ENCODE data around the gene DKC1. TPM values are rescaled to one million over a fixed set of nuclear protein-coding genes. Genes with fewer than 3 reads are reported as not detected.

Gene DKC1
- total and polyA plus RNA-seq, 2 donors (not counting 3 experiments of a cell fraction or from before 2014, with no cell fraction given) = 28.6 to 69.1 TPM

DNA sequence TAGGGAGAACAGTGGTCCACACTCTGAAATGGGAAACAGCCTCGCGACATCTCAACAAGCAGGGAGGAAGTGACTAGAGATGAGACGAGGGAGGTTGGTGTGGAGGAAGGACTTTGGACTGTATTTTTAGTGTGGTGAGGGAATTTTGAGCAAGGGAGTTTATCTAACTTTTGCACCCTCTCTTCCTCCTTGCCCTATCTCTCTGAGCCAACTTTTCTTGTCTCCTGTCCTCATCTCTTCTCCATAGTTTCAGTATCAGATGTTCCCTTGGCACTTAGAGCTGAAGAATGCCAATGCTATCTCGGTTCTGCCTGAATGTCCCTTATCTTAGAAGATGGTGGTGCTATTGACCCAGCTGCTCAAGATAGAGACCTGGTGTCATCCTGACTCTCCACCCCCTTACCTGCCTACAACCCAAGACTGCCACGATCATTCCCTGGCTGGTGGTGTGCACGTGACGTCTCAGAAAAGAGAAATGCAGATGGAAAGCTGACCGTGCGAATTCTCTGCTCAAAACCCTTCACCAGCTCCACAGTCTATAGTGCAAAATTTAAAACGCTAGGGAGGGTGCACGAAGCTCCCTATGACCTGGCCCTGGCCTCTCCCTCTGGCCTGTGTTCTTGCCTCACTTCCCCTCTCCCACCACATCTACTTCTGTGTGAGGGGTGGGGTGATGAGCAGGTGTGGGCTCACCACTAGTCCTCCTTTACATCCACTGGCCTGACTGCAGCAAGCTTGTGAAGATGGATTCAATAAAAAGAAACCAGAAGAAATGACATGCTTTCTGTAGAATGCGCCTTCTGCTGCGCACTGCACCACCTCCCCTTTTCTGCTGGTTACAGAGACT lies 21.7 kb downstream of the DKC1 start:
- Histone ChIP-seq H3K27me3 (ENCODE audit: control insufficient read depth in 2 of 2, insufficient read depth in 2 of 2, low read length in 2 of 2) (no peaks in the 10 kb centered on the region), H3K79me2 (ENCODE audit: control insufficient read depth, insufficient read depth, low read length) (no peaks in the 10 kb centered on the region), H3K4me1 (ENCODE audit: control insufficient read depth, extremely low read depth, insufficient read depth, low read length) (no peaks in the 10 kb centered on the region), H3K27ac (ENCODE audit: insufficient read depth, low read depth, low read length) (no peak overlapping the region), H2AFZ (ENCODE audit: low read depth, low read length) (no peak overlapping the region), H3K4me3 (replicated peaks in 1 of 3; ENCODE audit: insufficient read depth in 1 of 3, low read depth in 1 of 3, low read length in 3 of 3) (no peak overlapping the region), H3K4me2 (ENCODE audit: insufficient read depth, low read length) (no peak overlapping the region), H3K9ac (replicated peaks; ENCODE audit: extremely low read depth, insufficient read depth, low read length) (no peak overlapping the region), H4K20me1 (replicated peaks; ENCODE audit: control insufficient read depth, extremely low read depth, insufficient read depth, low read length) (no peaks in the 10 kb centered on the region), H3K9me3 (replicated peaks; ENCODE audit: control insufficient read depth, insufficient read depth, low read length) (no peaks in the 10 kb centered on the region), H3K36me3 (ENCODE audit: control insufficient read depth in 2 of 2, extremely low read depth in 1 of 2, insufficient read depth in 2 of 2, low read length in 2 of 2) (peaks cover 0 to under 1% of the 10 kb centered on the region in 2 experiments), H3K9me1 (replicated peaks; ENCODE audit: control insufficient read depth, extremely low read depth, insufficient read depth, low read length) (no peaks in the 10 kb centered on the region)
- dilution Hi-C loops (cut with MboI; ENCODE audit: extremely low pct_ligation_motif_present, low sequenced_read_pairs) = no loop called here
- POLR2A ChIA-PET = interaction anchor here (0.7 kb wide), 1 partner anchor 120 kb away, joined by 3 read pairs; no protein-coding TSS in a partner anchor
- CTCF ChIA-PET = interaction anchor here (0.9 kb wide), 1 partner anchor 16 kb away, joined by 3 read pairs; no protein-coding TSS in a partner anchor
- TF ChIP-seq POLR2AphosphoS5 (IDR thresholded peaks at IDR 0.05; ENCODE audit: insufficient read depth, low read depth, low read length) (no peak), POLR2A (IDR thresholded peaks at IDR 0.05; ENCODE audit: low read depth, low read length) (no peak), GATA2 (IDR thresholded peaks at IDR 0.05; ENCODE audit: insufficient read depth, insufficient read length, low read depth, low read length) (no peak), FOS (IDR thresholded peaks at IDR 0.05; ENCODE audit: borderline replicate concordance, insufficient read depth, low read length) (no peak), JUN (IDR thresholded peaks at IDR 0.05; ENCODE audit: borderline replicate concordance, insufficient read depth, insufficient read length, low read depth) (no peak), EZH2 (IDR thresholded peaks at IDR 0.05; ENCODE audit: borderline replicate concordance, low read depth, low read length, severe bottlenecking) (no peak), MYC (IDR thresholded peaks at IDR 0.05; ENCODE audit: low read depth, low read length) (no peak)
- TF ChIP-seq, protein P1, sequence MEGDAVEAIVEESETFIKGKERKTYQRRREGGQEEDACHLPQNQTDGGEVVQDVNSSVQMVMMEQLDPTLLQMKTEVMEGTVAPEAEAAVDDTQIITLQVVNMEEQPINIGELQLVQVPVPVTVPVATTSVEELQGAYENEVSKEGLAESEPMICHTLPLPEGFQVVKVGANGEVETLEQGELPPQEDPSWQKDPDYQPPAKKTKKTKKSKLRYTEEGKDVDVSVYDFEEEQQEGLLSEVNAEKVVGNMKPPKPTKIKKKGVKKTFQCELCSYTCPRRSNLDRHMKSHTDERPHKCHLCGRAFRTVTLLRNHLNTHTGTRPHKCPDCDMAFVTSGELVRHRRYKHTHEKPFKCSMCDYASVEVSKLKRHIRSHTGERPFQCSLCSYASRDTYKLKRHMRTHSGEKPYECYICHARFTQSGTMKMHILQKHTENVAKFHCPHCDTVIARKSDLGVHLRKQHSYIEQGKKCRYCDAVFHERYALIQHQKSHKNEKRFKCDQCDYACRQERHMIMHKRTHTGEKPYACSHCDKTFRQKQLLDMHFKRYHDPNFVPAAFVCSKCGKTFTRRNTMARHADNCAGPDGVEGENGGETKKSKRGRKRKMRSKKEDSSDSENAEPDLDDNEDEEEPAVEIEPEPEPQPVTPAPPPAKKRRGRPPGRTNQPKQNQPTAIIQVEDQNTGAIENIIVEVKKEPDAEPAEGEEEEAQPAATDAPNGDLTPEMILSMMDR (IDR thresholded peaks at IDR 0.05; ENCODE audit: extremely low read depth in 1 of 2, insufficient read depth in 1 of 2, low read depth in 1 of 2, low read length in 2 of 2) = no peak
- TF ChIP-seq, protein P2, sequence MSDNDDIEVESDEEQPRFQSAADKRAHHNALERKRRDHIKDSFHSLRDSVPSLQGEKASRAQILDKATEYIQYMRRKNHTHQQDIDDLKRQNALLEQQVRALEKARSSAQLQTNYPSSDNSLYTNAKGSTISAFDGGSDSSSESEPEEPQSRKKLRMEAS (IDR thresholded peaks at IDR 0.05; ENCODE audit: insufficient read depth, insufficient read length) = no peak
- intact Hi-C loops (cut with micrococcal nuclease) = no loop called here
- no TSS peak for BruUV-seq (replicated peaks)
- DNase-seq (ENCODE audit: low read depth, low spot score) (no peak), FAIRE-seq (no peak)

Measured in endothelial cell of umbilical vein (primary cell).